Fibroblast of the aortic adventitia (primary cell): Measurements from ENCODE around the gene TENT4B. TPM values are rescaled to one million over a fixed set of nuclear protein-coding genes. Genes with fewer than 3 reads are reported as not detected.

Experiments used
- DNase-seq: peaks from one replicate; pipeline ENCODE4 v3.0.0-alpha.2; 2010; ENCODE audit warnings: low read depth
- H3K4me3 ChIP-seq: 2 replicates; pipeline ENCODE4 v1.5.1; 2011; ENCODE audit warnings: low read depth, mild to moderate bottlenecking, control low read depth, low read length, moderate library complexity
- total RNA-seq: library from RNA; depleted of rRNA; stranded (reverse); fragments of >200 nt; gene quantifications from 2 replicates; pipeline ENCODE4 v1.2.3, GENCODE V29; 2012; ENCODE audit warnings: low replicate concordance
- TF ChIP-seq, protein P1 (sequence below): IDR thresholded peaks from 2 replicates; pipeline ENCODE4 v1.5.1; 2011; ENCODE audit warnings: mild to moderate bottlenecking, low read length, control low read depth, inconsistent platforms; ENCODE audit not compliant: insufficient read depth

Gene TENT4B
- total RNA-seq, 1 donor, result 9.7 TPM

GRCh38 chr16:50260206-50261159, 107.4 kb downstream of the TENT4B start:
- DNase-seq, result no peak
- TF ChIP-seq, protein P1, sequence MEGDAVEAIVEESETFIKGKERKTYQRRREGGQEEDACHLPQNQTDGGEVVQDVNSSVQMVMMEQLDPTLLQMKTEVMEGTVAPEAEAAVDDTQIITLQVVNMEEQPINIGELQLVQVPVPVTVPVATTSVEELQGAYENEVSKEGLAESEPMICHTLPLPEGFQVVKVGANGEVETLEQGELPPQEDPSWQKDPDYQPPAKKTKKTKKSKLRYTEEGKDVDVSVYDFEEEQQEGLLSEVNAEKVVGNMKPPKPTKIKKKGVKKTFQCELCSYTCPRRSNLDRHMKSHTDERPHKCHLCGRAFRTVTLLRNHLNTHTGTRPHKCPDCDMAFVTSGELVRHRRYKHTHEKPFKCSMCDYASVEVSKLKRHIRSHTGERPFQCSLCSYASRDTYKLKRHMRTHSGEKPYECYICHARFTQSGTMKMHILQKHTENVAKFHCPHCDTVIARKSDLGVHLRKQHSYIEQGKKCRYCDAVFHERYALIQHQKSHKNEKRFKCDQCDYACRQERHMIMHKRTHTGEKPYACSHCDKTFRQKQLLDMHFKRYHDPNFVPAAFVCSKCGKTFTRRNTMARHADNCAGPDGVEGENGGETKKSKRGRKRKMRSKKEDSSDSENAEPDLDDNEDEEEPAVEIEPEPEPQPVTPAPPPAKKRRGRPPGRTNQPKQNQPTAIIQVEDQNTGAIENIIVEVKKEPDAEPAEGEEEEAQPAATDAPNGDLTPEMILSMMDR, result no peak
- H3K4me3 ChIP-seq, result no peak overlapping the region

GRCh38 chr16:50261160-50261706, 108.1 kb downstream of the TENT4B start:
- no peak overlapping the region for H3K4me3 ChIP-seq

DNA sequence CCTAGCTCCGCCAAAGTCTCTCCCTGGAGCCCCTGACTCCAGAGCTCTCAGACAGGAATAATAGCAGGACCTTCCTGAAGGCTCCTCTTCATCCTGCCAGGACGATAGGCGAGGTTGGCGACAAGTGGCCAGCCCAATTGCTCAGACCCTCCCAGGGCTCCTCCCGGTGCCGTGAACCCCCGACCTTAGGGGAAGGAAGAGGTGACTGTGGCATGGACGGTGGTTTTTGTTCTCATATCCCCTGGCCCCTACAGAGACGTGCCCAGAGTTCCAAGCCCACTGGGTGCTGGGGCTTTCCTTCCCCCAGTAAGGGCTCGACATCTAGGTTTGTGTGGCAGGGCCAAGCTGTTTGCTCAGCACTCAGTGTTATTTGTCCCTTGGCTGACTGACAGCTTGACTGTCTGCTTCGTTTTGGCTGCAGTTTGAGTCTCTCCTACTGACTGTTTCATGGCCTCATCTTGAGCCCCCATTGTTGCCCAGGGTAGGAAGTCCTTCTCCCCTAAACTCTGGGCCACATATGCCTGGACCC, 108.7 kb downstream of the TENT4B start:
- H3K4me3 ChIP-seq, result no peak overlapping the region
- no peak for DNase-seq
- TF ChIP-seq, protein P1, result no peak

More at GRCh38 chr16:50261160-50261706, 108.1 kb downstream of the TENT4B start:
- no peak for DNase-seq
- TF ChIP-seq, protein P1, result no peak

GRCh38 chr16:50263060-50263909, 110.2 kb downstream of the TENT4B start:
- DNase-seq, result no peak
- TF ChIP-seq, protein P1, result no peak
- H3K4me3 ChIP-seq, result no peak overlapping the region

DNA sequence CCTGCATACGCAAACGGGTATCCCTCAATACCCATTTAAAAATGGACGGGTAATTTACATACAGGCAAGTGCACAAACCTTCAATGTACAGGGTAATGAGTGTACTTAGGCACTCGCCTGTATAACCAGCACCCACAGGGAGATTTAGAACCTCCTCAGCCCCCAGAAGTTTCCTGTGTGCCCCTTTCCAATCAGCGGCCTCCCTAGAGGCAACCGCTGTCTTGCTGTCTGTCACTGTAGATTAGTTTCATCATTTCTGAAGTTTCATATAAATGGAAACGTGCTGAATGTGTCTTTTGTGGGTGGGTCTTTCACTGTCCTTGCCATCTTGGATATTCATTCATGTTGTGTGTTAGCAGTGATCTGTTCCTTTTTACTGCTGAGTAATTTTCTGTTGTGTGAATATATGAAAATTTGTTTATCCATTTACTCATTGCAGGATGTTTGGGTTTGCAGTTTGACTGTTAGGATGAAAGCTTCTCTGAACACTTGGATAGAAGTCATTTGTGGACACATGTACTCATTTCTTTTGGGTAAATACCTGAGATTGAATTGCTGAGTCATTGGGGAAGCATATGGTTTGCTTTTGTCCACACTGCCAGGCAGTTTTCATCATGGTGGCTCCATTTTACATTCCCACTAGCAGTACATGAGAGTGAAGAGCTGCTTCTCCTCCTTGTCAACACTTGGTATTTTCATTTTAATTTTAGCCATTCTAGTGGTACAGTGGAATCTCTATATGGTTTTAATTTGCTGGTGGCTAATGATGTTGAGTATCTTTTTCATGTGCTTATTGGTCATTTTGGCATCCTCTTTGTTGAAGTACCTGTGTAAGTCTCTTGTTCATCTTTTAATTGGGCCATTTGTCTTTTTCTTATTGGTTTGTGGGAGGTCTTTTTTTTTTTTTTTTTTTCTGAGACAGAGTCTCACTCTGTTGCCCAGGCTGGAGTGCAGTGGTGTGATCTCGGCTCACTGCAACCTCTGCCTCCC, 111.1 kb downstream of the TENT4B start:
- DNase-seq, result peak; percentile 45
- H3K4me3 ChIP-seq, result no peak overlapping the region
- TF ChIP-seq, protein P1, result no peak
